Thoracic aorta (tissue), 2 donors: ENCODE results near the gene CWC22. TPM values are rescaled to one million over a fixed set of nuclear protein-coding genes. Genes with fewer than 3 reads are reported as not detected.

Source experiments
- ATAC-seq: fragments of 150-250 bp; one replicate; pipeline ENCODE4 v1.8.0; 2017; ENCODE audit warnings: low read depth; ENCODE audit not compliant: insufficient number of reproducible peaks, low FRiP score
- DNase-seq: peaks from one replicate; pipeline ENCODE4 v3.0.0-alpha.2; 2020; ENCODE audit warnings: low spot score
- H3K27ac ChIP-seq, 2 donors: fragments of 200-600 bp; sonication (generic); 1 replicate in 1 of 2; 2 replicates in 1 of 2; pipeline ENCODE4 v1.5.1; 2016; ENCODE audit warnings: mild to moderate bottlenecking in 2 of 2, moderate library complexity in 2 of 2
- H3K27me3 ChIP-seq: fragments of 200-600 bp; sonication (generic); replicated peaks from 2 replicates; pipeline ENCODE4 v1.6.0; 2016; ENCODE audit warnings: mild to moderate bottlenecking; ENCODE audit not compliant: insufficient read depth
- H3K36me3 ChIP-seq: fragments of 200-600 bp; sonication (generic); one replicate; pipeline ENCODE4 v1.5.1; 2016
- H3K4me1 ChIP-seq, 2 donors: fragments of 200-600 bp; sonication (generic); 1 replicate in 1 of 2; 2 replicates in 1 of 2; pipeline versions ENCODE4 v1.5.1 to v1.6.0; 2016; ENCODE audit warnings: low read depth in 2 of 2, mild to moderate bottlenecking in 1 of 2; ENCODE audit not compliant: control insufficient read depth in 1 of 2
- H3K4me3 ChIP-seq: fragments of 200-600 bp; sonication (generic); 2 replicates; pipeline ENCODE4 v1.5.1; 2016; ENCODE audit warnings: mild to moderate bottlenecking
- H3K9me3 ChIP-seq: fragments of 200-600 bp; sonication (generic); 2 replicates; pipeline ENCODE4 v1.5.1; 2016
- total RNA-seq, 2 donors: library from RNA; depleted of rRNA; stranded (reverse); fragments of >200 nt; gene quantifications; one replicate each; pipeline versions ENCODE4 v1.1.0 to v1.2.3, GENCODE V29; 2016
- TF ChIP-seq, protein P1 (sequence below): fragments of 200-600 bp; sonication (generic); IDR thresholded peaks from one replicate; pipeline ENCODE4 v1.5.1; 2019; ENCODE audit warnings: antibody characterized with exemption

Gene CWC22
- total RNA-seq, 2 donors from 2014 or later, result 20.0 to 32.5 TPM

GRCh38 chr2:179983250-179983932 lies 23.7 kb downstream of the CWC22 start:
- H3K4me3 ChIP-seq, result no peak overlapping the region
- DNase-seq (no peak), ATAC-seq (no peak)
- H3K4me1 ChIP-seq, result no peaks in the 10 kb centered on the region
- peaks cover 34% of the 10 kb centered on the region for H3K36me3 ChIP-seq
- no peaks in the 10 kb centered on the region for H3K9me3 ChIP-seq
- TF ChIP-seq, protein P1, sequence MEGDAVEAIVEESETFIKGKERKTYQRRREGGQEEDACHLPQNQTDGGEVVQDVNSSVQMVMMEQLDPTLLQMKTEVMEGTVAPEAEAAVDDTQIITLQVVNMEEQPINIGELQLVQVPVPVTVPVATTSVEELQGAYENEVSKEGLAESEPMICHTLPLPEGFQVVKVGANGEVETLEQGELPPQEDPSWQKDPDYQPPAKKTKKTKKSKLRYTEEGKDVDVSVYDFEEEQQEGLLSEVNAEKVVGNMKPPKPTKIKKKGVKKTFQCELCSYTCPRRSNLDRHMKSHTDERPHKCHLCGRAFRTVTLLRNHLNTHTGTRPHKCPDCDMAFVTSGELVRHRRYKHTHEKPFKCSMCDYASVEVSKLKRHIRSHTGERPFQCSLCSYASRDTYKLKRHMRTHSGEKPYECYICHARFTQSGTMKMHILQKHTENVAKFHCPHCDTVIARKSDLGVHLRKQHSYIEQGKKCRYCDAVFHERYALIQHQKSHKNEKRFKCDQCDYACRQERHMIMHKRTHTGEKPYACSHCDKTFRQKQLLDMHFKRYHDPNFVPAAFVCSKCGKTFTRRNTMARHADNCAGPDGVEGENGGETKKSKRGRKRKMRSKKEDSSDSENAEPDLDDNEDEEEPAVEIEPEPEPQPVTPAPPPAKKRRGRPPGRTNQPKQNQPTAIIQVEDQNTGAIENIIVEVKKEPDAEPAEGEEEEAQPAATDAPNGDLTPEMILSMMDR, result no peak
- H3K27me3 ChIP-seq, result no peaks in the 10 kb centered on the region
- H3K27ac ChIP-seq, result no peak overlapping the region

DNA sequence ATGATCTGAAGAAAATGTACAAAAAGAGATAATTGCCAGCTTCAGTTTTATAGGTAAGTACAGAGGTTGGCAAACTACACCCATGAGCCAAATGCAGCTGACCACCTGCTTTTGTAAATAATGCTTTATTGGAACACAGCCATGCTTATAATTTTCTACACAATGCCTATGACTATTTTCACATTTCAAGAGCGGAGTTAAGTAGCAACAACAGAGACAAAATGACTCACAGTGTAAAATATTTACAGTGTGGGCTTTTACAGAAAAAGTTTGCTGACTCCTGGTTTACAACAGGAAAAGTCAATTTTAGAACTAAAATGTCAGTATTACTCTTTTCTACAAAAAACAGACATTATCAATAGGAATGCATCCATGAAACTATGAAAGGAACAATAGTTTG lies 26.0 kb downstream of the CWC22 start:
- H3K27ac ChIP-seq, result no peak overlapping the region
- H3K9me3 ChIP-seq, result no peaks in the 10 kb centered on the region
- no peak for ATAC-seq
- TF ChIP-seq, protein P1, result no peak
- no peaks in the 10 kb centered on the region for H3K27me3 ChIP-seq
- H3K4me1 ChIP-seq, result no peaks in the 10 kb centered on the region
- no peak for DNase-seq
- H3K36me3 ChIP-seq, result peaks cover 33% of the 10 kb centered on the region
- no peak overlapping the region for H3K4me3 ChIP-seq

- Histone ChIP-seq H3K4me1 (no peaks in the 10 kb centered on the region), H3K36me3 (peaks cover 15% of the 10 kb centered on the region), H3K27me3 (no peaks in the 10 kb centered on the region), H3K4me3 (no peak overlapping the region), H3K9me3 (no peaks in the 10 kb centered on the region), H3K27ac (no peak overlapping the region)
- ATAC-seq (no peak), DNase-seq (no peak)
- TF ChIP-seq, protein P1, result no peak
Observed at GRCh38 chr2:179974761-179975160, 32.3 kb downstream of the CWC22 start.

DNA sequence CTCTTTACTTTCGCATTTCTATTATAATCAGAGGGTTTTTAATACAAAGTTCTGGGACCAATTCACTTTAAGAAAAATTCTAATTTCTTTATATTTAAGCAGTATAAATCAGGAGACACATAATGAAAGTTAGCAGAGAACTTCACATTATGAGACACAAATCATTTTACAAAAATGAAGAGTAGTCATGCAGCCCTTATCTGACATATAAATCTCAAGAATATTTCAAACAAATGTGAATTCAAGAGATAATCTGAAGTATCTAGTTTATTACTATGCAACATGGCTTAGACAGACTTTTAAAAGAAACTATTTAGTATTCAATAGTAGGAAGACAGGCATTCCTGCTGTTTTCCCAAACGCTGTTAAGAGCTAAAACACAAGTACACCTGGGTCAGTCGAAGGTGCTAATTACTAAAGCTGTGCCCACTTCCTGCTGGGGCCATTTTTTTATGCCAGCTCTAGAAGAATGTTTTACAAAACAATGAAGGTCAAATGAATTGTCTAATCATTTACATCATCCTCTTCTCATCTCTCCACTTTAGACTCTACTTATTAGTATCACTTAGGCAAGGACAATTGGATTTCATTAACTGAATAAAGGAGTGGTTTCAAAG lies 40.2 kb downstream of the CWC22 start:
- ATAC-seq, result no peak
- Histone ChIP-seq H3K4me3 (no peak overlapping the region), H3K9me3 (no peaks in the 10 kb centered on the region), H3K27me3 (no peaks in the 10 kb centered on the region), H3K4me1 (peaks cover 6 to 10% of the 10 kb centered on the region in 2 donors), H3K27ac (no peak overlapping the region), H3K36me3 (peaks cover 10% of the 10 kb centered on the region)
- TF ChIP-seq, protein P1, result no peak
- no peak for DNase-seq

GRCh38 chr2:179965291-179966258 lies 41.5 kb downstream of the CWC22 start:
- H3K9me3 ChIP-seq, result no peaks in the 10 kb centered on the region
- DNase-seq (no peak), ATAC-seq (no peak)
- peaks cover 10% of the 10 kb centered on the region for H3K36me3 ChIP-seq
- H3K27me3 ChIP-seq, result no peaks in the 10 kb centered on the region
- H3K4me3 ChIP-seq, result no peak overlapping the region
- TF ChIP-seq, protein P1, result no peak
- peaks cover 6 to 10% of the 10 kb centered on the region in 2 donors for H3K4me1 ChIP-seq
- no peak overlapping the region for H3K27ac ChIP-seq
